RCC 7860 (cell line): ENCODE measurements around the gene SCUBE2.
"Not testable (repeated sequence)": the region's sequence is repeated elsewhere in the genome, so short reads cannot be mapped to it uniquely, and the experiment has no call there.

Source experiments
- DNase-seq: peaks from one replicate; pipeline ENCODE4 v3.0.0-alpha.2; 2015; ENCODE audit warnings: low spot score
- FAIRE-seq: peaks from 2 replicates; lab custom pipeline; 2012; peaks lifted over from hg19 to GRCh38; lab: Jason Lieb, UNC

SCUBE2 gene

DNA sequence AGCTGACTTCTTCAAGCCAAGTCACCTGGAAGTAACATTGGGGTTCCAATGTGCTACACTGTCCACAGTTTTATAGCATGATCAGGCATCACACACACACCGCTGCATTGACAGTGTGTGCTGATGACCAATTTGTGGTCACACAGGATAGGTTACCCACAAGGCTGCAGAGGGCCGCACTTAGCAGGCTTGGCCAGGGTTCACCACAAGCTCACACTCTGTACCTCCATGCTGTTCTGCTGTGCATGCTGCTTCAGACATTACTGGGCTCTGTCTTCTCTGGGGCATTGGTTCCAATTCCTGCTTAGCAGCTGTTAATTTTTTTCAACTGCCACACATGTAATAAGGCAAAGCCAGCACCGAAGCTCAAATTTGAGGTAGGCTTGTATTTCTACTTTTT, 76.6 kb downstream of the SCUBE2 start:
- FAIRE-seq (no peak), DNase-seq (no peak)

GRCh38 chr11:9013373-9013772, 78.0 kb downstream of the SCUBE2 start:
- no peak for FAIRE-seq

GRCh38 chr11:9009538-9009937, 81.9 kb downstream of the SCUBE2 start:
- FAIRE-seq, DNase-seq: not testable (repeated sequence)

More at GRCh38 chr11:9013373-9013772, 78.0 kb downstream of the SCUBE2 start:
- no peak for DNase-seq

GRCh38 chr11:9008661-9009060, 82.7 kb downstream of the SCUBE2 start:
- FAIRE-seq = no peak
- DNase-seq = no peak

- FAIRE-seq (no peak), DNase-seq (no peak)
These were observed 83.3 kb downstream of the SCUBE2 start for GRCh38 chr11:9008011-9008550.

DNA sequence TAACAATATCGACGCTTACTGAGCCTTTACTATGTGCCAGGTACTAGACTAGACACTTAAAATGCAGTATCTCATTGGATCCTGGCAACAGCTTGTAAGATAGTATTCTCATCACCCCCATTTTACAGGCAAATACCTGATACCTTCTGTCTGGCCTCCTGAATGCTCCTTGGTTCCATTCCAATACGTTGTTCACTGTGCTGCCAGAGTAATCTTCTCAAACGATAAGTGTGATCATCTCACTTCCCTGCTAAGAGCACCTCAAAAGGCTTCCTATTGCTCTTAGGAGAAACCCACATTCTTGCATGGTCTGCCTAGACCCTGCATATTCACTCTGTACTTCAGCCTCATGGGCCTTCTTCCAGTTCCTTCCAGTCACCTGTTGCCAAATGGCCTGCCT, 86.3 kb downstream of the SCUBE2 start:
- no peak for FAIRE-seq
- DNase-seq = no peak

- no peak for DNase-seq
- FAIRE-seq = no peak
These were observed 87.0 kb downstream of the SCUBE2 start for GRCh38 chr11:9004183-9004926.

- DNase-seq = peak; percentile 30
These were observed 87.7 kb downstream of the SCUBE2 start, which contains the start of gene NRIP3 for GRCh38 chr11:9003573-9004182. Gene NRIP3, minus strand, starts transcription at chr11:9004001. Its CDS starts 66 bp downstream, at chr11:9003935.

DNA sequence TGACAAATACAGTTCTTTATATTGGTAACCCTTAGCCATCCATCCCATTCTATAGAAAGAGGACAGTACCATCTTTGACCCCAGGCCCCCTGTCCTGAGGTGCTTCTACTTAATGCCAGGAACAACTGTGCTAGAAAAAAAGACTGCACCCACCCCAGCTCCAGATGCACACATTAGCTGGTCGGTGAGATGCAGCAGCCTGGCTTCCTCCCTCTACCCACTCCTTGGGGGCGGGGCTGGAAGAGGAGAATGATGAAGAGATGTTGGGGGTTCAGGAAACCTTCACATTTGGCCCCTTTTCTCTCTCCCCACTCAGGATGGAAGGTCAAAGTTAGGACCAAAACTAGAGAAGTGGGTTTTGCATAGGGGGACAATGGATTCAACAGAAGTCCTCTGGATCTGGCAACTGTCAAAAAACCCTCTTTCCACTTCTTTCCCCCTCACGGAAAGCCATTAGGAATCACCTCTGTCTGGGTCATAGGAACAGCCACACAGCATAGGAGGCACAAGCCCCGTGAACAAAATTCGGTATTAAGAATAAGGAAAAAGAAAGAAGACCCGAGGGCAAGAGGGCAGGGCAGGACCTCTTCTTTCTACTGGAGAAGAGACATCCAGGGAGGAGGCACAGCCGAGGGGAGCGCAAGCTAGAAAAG, 88.4 kb downstream of the SCUBE2 start:
- no peak for FAIRE-seq
- no peak for DNase-seq

More at GRCh38 chr11:9003573-9004182, 87.7 kb downstream of the SCUBE2 start, which contains the start of gene NRIP3:
- no peak for FAIRE-seq

DNA sequence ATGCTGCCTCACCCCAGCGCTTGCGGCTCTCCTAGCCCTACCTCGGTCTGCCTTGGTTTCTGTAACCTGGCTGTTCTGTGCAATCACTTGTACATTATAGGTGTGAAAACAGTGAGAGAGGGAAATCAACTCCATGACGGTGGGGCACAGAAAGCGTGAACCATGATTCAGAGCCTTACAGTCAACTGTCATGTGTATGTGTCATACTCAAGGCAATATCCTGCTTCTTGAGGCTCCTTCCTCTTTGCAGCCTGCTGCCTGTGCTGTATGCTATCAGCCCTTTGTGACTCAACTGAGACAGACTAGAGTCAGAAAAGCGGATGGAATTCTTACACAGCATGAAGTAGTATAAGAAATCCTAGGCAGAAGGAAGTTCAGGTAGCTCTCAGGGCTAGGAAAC, 89.7 kb downstream of the SCUBE2 start:
- DNase-seq (peak; percentile 90), FAIRE-seq (peak; percentile 84)

DNA sequence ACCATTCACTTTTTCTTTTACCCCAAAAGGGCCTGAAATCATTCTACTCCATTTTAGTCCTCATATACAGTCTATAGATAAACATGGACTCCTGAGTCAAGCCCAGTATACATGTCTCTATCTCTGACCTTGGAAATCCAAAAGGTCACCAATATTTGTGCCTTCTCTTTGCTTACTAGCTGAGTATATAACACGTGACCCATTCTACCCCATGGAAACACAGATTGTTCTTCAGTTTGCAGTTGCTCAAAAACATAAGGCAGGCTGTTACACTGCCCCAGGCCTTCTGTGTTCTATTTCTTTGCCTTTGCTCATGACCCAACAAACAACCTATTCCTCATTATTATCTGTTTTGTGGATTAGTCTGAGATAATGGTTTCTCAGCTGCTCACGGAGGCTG, 93.4 kb downstream of the SCUBE2 start:
- FAIRE-seq = no peak

DNA sequence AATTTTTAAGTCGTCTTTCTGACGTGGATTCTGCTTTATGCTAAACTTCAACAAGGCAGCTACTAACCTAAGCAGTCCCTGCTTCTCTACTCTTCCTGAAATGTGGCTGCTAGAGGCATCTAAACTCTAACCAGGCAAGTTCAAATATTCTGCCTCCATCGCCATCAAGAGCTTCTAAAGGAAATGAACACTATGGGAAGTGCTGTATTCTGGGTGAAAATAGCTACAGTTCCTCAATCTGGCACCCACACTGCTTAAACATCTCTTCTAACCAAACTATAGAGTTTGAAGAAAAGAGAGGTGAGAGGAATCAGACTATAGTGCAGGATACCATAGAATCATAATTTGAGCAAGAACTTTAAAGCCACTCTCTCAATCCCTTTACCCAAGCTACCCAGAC, 93.9 kb downstream of the SCUBE2 start:
- FAIRE-seq = no peak
- no peak for DNase-seq

More for the DNA sequence above, 93.4 kb downstream of the SCUBE2 start:
- no peak for DNase-seq

GRCh38 chr11:8989453-8989852, 101.9 kb downstream of the SCUBE2 start:
- no peak for DNase-seq
- FAIRE-seq = no peak

DNA sequence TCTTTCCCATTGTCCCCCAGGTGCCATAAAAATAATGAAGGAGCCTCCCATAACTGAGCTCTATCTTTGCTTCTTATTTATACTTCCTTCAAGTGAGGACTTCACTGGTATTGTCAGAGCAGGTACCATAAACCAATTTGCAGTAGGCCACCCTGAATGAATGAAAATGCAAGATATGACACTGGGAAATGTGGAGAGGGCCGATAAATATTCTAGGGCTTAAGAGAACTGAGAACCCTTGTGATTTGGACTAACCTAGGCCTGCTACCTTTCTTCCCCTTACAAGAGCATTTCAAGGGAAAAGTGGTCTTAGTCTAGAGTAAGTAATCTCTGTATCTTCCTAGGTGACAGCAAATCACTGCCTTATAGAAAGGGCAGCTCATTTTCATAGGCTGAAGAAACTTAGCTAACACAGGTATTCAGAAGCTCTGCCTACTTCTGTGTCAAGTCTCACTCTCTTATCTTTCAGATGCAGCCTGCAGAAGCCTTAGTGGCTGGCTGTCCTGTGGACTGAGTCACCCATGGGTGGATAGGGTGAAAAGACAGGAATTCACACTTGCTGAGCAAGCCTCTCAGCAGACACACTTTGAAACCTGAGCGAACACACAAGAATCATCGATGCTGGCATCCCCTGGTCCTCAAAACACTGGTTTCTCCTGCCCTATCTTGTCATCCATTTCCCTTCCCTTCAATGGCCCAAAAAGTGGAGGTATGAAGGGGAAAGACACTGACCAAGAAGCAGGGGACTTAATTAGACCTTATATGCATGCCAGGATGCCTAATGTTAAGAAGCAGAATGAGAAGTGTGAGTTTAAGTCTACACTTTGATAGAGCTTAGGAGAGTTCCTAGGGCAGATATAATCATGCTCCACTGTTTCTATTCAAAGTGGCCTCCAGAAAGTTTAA, 102.8 kb downstream of the SCUBE2 start:
- DNase-seq (peak; percentile 49), FAIRE-seq (no peak)

- FAIRE-seq (no peak), DNase-seq (no peak)
These were observed 104.0 kb downstream of the SCUBE2 start for GRCh38 chr11:8987446-8987845.

GRCh38 chr11:8986772-8987171, 104.6 kb downstream of the SCUBE2 start:
- FAIRE-seq, DNase-seq: not testable (repeated sequence)

GRCh38 chr11:8985462-8985861, 105.9 kb downstream of the SCUBE2 start:
- DNase-seq (no peak), FAIRE-seq (no peak)

DNA sequence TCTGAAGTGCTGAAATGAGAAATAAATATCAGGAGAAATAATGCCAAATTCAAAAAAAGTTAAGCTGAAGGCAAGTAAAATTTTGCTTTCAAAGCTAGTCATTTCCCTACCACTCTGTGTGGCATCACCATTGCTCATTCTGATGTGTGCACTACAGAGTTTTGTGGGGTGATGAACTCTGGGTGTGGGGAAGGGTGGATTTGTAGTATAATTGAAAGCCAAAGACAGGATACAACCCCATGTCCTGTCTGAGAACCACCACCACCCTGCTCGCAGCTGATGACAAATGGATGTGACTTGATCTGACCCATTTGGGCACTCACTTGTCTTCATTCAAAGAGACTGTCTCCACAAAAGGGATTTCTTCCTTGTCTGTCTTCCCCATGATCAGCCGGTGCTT, 107.8 kb downstream of the SCUBE2 start:
- FAIRE-seq (no peak), DNase-seq (no peak)

- no peak for FAIRE-seq
- no peak for DNase-seq
These were observed 110.9 kb downstream of the SCUBE2 start for GRCh38 chr11:8980485-8980884.

- not testable (repeated sequence) for DNase-seq, FAIRE-seq
These were observed 112.0 kb downstream of the SCUBE2 start for GRCh38 chr11:8979365-8979764.
